Measurements from ENCODE around the gene BIVM.
A peak's percentile ranks its signal among the peaks of the same experiment; 100 is the strongest.

BIVM gene

GRCh38 chr13:102839462-102839861, 40.5 kb downstream of the BIVM start:
- DNase-seq (ENCODE audit: low read depth, low spot score), result no peak

- no peak for DNase-seq (ENCODE audit: low read depth, low spot score)
Observed at GRCh38 chr13:102845289-102845629, 46.3 kb downstream of the BIVM start.

- peak; percentile 96 for DNase-seq (ENCODE audit: low read depth, low spot score)
Observed at GRCh38 chr13:102845630-102846260, 46.8 kb downstream of the BIVM start, which contains the start of gene ERCC5. TSS of gene ERCC5 (plus strand) at chr13:102846032. CDS start at chr13:102846267, 235 bp downstream.

- DNase-seq (ENCODE audit: low read depth, low spot score), result peak; percentile 11
Observed at GRCh38 chr13:102846261-102847015, 47.5 kb downstream of the BIVM start.

GRCh38 chr13:102847272-102848234, 48.6 kb downstream of the BIVM start:
- DNase-seq (ENCODE audit: low read depth, low spot score), result peak; percentile 20

- DNase-seq (ENCODE audit: low read depth, low spot score), result no peak
Observed at GRCh38 chr13:102848956-102849355, 50.0 kb downstream of the BIVM start.

GRCh38 chr13:102852556-102852955, 53.6 kb downstream of the BIVM start:
- no peak for DNase-seq (ENCODE audit: low read depth, low spot score)

GRCh38 chr13:102854675-102855074, 55.8 kb downstream of the BIVM start:
- no peak for DNase-seq (ENCODE audit: low read depth, low spot score)

- no peak for DNase-seq (ENCODE audit: low read depth, low spot score)
Observed at GRCh38 chr13:102856557-102856956, 57.6 kb downstream of the BIVM start.

- DNase-seq (ENCODE audit: low read depth, low spot score), result no peak
Observed at GRCh38 chr13:102862624-102863210, 63.8 kb downstream of the BIVM start.

GRCh38 chr13:102863590-102863989, 64.7 kb downstream of the BIVM start:
- DNase-seq (ENCODE audit: low read depth, low spot score), result no peak

- DNase-seq (ENCODE audit: low read depth, low spot score), result no peak
Observed at GRCh38 chr13:102868366-102868936, 69.5 kb downstream of the BIVM start.

GRCh38 chr13:102869948-102870676, 71.2 kb downstream of the BIVM start:
- no peak for DNase-seq (ENCODE audit: low read depth, low spot score)

- peak; percentile 68 for DNase-seq (ENCODE audit: low read depth, low spot score)
Observed at GRCh38 chr13:102870677-102871415, 71.9 kb downstream of the BIVM start.

- DNase-seq (ENCODE audit: low read depth, low spot score), result no peak
Observed at GRCh38 chr13:102872131-102872530, 73.2 kb downstream of the BIVM start.

GRCh38 chr13:102872531-102872930, 73.6 kb downstream of the BIVM start:
- DNase-seq (ENCODE audit: low read depth, low spot score), result no peak

- no peak for DNase-seq (ENCODE audit: low read depth, low spot score)
Observed at GRCh38 chr13:102873653-102874052, 74.7 kb downstream of the BIVM start.

- DNase-seq (ENCODE audit: low read depth, low spot score), result no peak
Observed at GRCh38 chr13:102875256-102875655, 76.3 kb downstream of the BIVM start.

GRCh38 chr13:102877303-102877702, 78.4 kb downstream of the BIVM start:
- no peak for DNase-seq (ENCODE audit: low read depth, low spot score)

GRCh38 chr13:102878481-102878880, 79.6 kb downstream of the BIVM start:
- DNase-seq (ENCODE audit: low read depth, low spot score), result no peak
